HG02763 (cell line): ENCODE data around the gene SMIM14.
"Not testable (repeated sequence)": the region's sequence is repeated elsewhere in the genome, so short reads cannot be mapped to it uniquely, and the experiment has no call there.

Source experiments
- ATAC-seq: cut with Tn5 transposase; IDR thresholded peaks from one replicate; pipeline ENCODE4 v1.9.1; 2021; ENCODE audit warnings: mild to moderate bottlenecking, moderate library complexity; ENCODE audit not compliant: unreplicated experiment

Gene SMIM14

GRCh38 chr4:39648213-39648612 is 9.5 kb upstream of the SMIM14 start:
- no peak for ATAC-seq

- ATAC-seq: no peak
These were observed 4.4 kb upstream of the SMIM14 start for GRCh38 chr4:39642885-39643552.

GRCh38 chr4:39641451-39641850 is 2.8 kb upstream of the SMIM14 start:
- no peak for ATAC-seq

- peak; percentile 2 for ATAC-seq
These were observed 895 bp downstream of the SMIM14 start for GRCh38 chr4:39637586-39638353.

DNA sequence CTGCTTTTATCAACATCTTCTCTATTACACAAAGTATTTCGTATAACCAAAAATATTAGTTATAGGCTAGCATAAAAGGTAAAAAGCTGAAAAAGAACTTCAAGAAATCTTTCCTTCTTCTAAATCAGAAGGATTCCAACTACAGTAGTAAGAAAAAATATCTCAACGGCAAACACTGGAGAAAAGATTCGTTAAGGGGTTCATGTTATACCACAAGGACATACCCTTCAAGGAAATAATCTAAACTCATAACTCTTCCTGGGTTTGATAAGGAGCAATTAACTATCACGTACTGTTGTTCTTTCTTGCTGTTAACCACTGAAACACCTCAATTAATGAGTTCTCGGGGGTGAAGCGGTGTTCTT is 1.5 kb downstream of the SMIM14 start:
- no peak for ATAC-seq

DNA sequence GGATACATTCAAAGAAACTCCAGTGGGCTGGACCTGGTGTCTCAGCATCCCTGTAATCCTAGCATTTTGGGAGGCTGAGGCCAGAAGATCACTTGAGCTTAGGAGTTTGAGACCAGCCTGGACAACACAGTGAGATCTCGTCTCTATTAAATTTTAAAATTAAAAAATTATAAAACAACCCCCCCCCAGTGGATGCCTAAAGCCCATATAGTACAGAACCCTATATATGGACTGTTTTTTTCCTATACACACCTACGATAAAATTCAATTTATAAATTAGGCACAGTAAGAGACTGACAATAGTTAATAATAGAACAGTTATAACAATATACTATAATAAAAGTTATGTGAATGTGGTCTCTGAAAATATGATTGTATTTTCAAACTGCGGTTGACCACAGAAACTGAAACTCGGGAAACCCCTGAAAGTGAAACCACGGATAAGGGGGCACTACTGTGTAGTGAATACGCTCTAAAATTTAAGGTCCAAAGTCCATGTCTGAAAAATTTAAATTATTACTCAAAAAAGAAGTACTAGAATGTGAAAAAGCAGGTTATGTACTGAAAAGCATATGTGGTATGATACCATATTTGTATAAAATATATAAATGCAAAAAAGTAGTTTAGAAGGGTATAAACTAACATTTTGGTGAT is 2.0 kb downstream of the SMIM14 start:
- no peak for ATAC-seq

GRCh38 chr4:39635023-39635422 is 3.6 kb downstream of the SMIM14 start:
- no peak for ATAC-seq

- peak; percentile 49 for ATAC-seq
These were observed 7.0 kb downstream of the SMIM14 start for GRCh38 chr4:39631700-39632079.

GRCh38 chr4:39627413-39627812 is 11.3 kb downstream of the SMIM14 start:
- ATAC-seq: no peak

DNA sequence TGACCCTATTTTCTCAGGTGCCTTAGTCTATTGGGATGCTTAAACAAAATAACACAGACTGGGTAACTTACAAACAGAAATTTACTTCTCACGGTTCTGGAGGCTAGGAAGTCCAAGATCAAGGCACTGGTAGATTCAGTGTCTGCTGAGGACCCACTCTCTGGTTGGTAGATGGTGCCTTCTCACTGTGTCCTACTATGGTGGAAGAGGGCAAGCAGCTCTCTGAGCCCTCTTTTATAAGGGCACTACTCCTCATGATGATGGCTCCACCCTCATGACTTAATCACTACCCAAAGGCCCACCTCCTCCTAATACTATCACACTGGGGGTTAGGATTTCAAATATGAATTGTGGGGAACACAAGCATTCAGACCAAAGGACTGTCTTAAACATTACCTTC is 11.8 kb downstream of the SMIM14 start:
- ATAC-seq: no peak

- peak; percentile 56 for ATAC-seq
These were observed 12.4 kb downstream of the SMIM14 start for GRCh38 chr4:39626261-39626660.

GRCh38 chr4:39621582-39621981 is 17.1 kb downstream of the SMIM14 start:
- no peak for ATAC-seq

DNA sequence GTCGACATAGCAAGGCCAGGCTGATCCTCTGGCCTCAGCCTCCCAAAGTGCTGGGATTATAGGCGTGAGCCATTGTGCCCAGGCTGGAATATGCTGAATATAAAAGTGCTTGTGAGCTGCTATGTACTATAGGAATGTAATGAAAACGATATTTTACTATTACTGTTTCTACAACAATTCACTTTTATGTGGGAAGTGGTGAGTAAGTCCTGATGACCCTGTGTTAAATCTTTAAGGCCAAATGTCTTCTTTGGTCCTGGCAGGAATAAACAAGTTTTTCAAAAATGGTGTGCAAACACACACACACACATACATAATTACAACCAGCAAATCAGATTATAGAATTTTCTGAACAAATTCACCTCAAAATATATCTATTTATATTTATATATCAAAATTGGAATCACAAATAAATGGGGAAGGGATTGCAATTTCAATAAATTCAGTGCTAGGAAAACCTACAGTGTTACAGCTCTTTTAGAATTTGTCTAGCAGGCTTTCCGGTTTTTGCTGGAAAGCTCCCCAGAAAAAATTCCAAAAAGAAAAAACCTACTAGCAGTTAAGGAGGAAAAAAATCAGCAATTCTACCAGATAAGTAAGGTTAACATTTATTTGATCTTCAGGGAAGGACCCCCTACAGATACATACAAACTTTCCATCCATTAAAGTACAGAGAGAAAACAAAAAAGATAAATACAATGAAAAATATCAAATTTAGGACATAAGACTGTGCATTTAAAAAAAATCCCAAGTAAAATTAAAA is 17.9 kb downstream of the SMIM14 start:
- no peak for ATAC-seq

GRCh38 chr4:39617534-39617933 is 21.1 kb downstream of the SMIM14 start:
- no peak for ATAC-seq

GRCh38 chr4:39616651-39617050 is 22.0 kb downstream of the SMIM14 start:
- no peak for ATAC-seq

DNA sequence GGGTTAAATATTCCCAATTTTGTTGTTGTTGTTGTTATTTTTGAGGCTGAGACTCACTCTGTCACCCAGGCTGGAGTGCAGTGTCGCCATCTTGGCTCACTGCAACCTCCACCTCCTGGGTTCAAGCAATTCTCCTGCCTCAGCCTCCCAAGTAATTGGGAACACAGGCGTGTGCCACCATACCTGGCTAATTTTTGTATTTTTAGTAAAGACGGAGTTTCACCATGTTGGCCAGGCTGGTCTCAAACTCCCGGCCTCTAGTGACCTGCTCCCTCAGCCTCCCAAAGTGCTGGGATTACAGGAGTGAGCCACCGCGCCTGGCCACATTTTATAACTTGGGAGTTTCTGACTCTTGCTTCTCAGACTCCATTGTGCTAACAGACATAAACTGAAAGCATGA is 22.6 kb downstream of the SMIM14 start:
- not testable (repeated sequence) for ATAC-seq

GRCh38 chr4:39614487-39615162 is 24.0 kb downstream of the SMIM14 start:
- no peak for ATAC-seq

- ATAC-seq: no peak
These were observed 25.5 kb downstream of the SMIM14 start for GRCh38 chr4:39613093-39613656.

- ATAC-seq: peak; percentile 92
These were observed 29.2 kb downstream of the SMIM14 start for GRCh38 chr4:39609454-39609931.

DNA sequence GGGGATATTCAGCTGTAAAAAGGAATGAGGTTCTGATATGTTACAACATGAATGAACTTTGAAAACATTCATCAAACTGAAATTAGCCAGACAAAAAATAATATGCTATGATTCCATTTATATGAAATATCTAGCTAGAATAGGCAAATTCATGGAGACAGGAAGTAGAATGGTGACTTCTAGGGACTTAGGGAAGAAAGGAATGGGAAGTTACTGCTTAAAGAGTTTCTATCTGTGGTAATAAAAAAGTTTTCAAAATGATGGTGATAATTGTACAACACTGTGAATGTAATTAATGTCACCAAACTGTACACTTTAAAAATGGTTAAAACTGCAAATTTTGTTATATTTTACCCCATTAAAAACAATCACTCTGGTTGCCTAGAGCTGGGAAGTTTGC is 30.2 kb downstream of the SMIM14 start:
- no peak for ATAC-seq
